Anterior cingulate cortex (tissue), 58 donors: ENCODE measurements around the gene ADIPOQ.
"Not testable (repeated sequence)": the region's sequence is repeated elsewhere in the genome, so short reads cannot be mapped to it uniquely, and the experiment has no call there.

Experiments used
- DNase-seq, 58 donors: peaks; one replicate each; lab custom pipeline; 2025; lab: John Stamatoyannopoulos, UW

Gene ADIPOQ

GRCh38 chr3:186896006-186896405 is 53.5 kb downstream of the ADIPOQ start:
- DNase-seq: no peak

GRCh38 chr3:186896875-186897274 is 54.4 kb downstream of the ADIPOQ start:
- DNase-seq: no peak

GRCh38 chr3:186901135-186901734 is 58.7 kb downstream of the ADIPOQ start:
- no peak for DNase-seq

- DNase-seq: no peak
Measured at GRCh38 chr3:186902154-186902553, 59.6 kb downstream of the ADIPOQ start.

- DNase-seq: no peak
Measured at GRCh38 chr3:186902713-186903112, 60.2 kb downstream of the ADIPOQ start.

GRCh38 chr3:186903676-186904075 is 61.2 kb downstream of the ADIPOQ start:
- not testable (repeated sequence) for DNase-seq

- DNase-seq: not testable (repeated sequence)
Measured at GRCh38 chr3:186907075-186907474, 64.6 kb downstream of the ADIPOQ start.
